ENCODE data around the gene TBC1D30. TPM values are rescaled to one million over a fixed set of nuclear protein-coding genes. Genes with fewer than 3 reads are reported as not detected.

Gene TBC1D30
- total RNA-seq, 2 experiments from 2014 or later, result 0.28 to 0.49 TPM

DNA sequence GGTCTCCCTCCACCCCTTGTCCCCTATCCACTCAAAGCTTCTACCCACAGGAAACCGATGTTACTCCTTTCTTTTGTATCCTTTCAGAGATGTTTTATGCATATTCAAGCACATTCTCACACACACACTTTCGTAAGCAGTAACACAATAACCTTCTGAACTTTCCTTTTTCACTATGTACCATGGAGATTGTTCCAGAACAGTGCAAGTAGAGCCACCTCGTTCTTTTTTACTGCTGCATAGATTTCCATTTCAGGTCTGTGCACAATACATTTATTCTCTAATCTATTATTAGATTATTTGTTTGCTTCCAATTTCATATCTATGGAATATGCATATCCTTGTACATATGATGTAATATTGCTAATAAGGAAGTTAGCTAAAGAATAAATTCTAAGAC, 60.3 kb downstream of the TBC1D30 start:
- Histone ChIP-seq H3K4me3 (ENCODE audit: low read length) (no peak overlapping the region), H3K9me3 (ENCODE audit: control insufficient read depth in 1 of 2, insufficient read depth in 1 of 2, low read length in 2 of 2) (no peaks in the 10 kb centered on the region), H3K4me1 (ENCODE audit: insufficient read depth, low read length) (no peaks in the 10 kb centered on the region), H3K27ac (ENCODE audit: low read depth in 1 of 2, low read length in 2 of 2) (no peak overlapping the region), H3K36me3 (ENCODE audit: insufficient read depth, low read length) (no peaks in the 10 kb centered on the region), H3K27me3 (ENCODE audit: control insufficient read depth in 1 of 2, insufficient read depth in 2 of 2, low read length in 2 of 2) (no peaks in the 10 kb centered on the region)
- no peak for ATAC-seq (ENCODE audit: poor library complexity)
- POLR2A ChIA-PET, result no interaction called here
- Mint-ChIP-seq H3K9me3 (no peaks in the 10 kb centered on the region), H3K27me3 (peaks cover 6% of the 10 kb centered on the region), H3K4me1 (ENCODE audit: low read depth) (no peaks in the 10 kb centered on the region), H3K36me3 (ENCODE audit: low read depth) (no peaks in the 10 kb centered on the region), H3K4me3 (no peak overlapping the region), H3K27ac (no peak overlapping the region)
- no peak for DNase-seq
- CTCF ChIA-PET, result no interaction called here
- intact Hi-C loops (cut with DNase I, micrococcal nuclease), result loop anchor here in 1 of 2 experiments (5.0 kb wide), 1 partner anchor 673 kb away; no protein-coding TSS in a partner anchor
- TF ChIP-seq, protein P1, sequence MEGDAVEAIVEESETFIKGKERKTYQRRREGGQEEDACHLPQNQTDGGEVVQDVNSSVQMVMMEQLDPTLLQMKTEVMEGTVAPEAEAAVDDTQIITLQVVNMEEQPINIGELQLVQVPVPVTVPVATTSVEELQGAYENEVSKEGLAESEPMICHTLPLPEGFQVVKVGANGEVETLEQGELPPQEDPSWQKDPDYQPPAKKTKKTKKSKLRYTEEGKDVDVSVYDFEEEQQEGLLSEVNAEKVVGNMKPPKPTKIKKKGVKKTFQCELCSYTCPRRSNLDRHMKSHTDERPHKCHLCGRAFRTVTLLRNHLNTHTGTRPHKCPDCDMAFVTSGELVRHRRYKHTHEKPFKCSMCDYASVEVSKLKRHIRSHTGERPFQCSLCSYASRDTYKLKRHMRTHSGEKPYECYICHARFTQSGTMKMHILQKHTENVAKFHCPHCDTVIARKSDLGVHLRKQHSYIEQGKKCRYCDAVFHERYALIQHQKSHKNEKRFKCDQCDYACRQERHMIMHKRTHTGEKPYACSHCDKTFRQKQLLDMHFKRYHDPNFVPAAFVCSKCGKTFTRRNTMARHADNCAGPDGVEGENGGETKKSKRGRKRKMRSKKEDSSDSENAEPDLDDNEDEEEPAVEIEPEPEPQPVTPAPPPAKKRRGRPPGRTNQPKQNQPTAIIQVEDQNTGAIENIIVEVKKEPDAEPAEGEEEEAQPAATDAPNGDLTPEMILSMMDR (IDR thresholded peaks at IDR 0.05), result no peak

DNA sequence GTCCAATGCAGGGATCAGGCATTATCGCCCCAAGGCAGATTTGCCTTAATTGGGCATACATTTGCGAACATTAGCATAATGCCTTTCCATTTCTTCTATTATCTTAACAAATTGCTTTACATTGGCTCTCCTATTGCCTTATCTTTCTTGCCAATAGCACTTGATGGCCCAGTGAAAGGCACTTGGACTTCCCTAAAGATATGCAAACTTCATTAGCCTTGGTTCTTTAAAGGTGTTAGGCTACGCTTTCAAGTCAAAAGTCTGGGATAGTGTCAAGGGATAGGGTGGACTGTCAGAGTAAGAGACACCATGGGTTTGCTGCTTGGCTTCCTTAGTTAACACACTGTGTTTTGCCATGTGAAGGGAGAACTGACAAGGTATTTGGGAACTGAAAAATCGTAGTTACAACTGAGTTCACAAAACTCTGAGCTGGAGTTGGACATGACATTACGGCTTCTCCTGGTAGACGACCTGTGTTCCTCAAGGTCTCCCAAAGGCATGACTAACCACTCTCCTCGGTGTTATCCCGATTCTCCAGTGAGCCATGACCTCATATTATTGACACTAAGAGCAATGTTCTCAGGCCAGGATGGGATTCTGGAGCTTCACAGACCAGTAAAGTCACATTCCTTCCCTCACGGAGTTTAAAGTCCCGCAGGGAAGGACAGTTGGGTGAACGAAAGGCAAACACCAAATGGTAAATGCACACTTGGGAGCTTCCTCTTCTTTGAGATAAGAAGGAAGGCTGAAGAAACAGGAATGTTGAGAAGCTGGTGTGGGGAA, 65.2 kb downstream of the TBC1D30 start:
- ChIA-PET POLR2A (no interaction called here), CTCF (no interaction called here)
- Histone ChIP-seq H3K4me3 (ENCODE audit: low read length) (no peak overlapping the region), H3K27me3 (ENCODE audit: control insufficient read depth in 1 of 2, insufficient read depth in 2 of 2, low read length in 2 of 2) (peaks cover 0 to 4% of the 10 kb centered on the region in 2 experiments), H3K4me1 (ENCODE audit: insufficient read depth, low read length) (no peaks in the 10 kb centered on the region), H3K9me3 (ENCODE audit: control insufficient read depth in 1 of 2, insufficient read depth in 1 of 2, low read length in 2 of 2) (no peaks in the 10 kb centered on the region), H3K36me3 (ENCODE audit: insufficient read depth, low read length) (no peaks in the 10 kb centered on the region), H3K27ac (ENCODE audit: low read depth in 1 of 2, low read length in 2 of 2) (no peak overlapping the region)
- Mint-ChIP-seq H3K9me3 (no peaks in the 10 kb centered on the region), H3K27ac (no peak overlapping the region), H3K4me3 (no peak overlapping the region), H3K36me3 (ENCODE audit: low read depth) (no peaks in the 10 kb centered on the region), H3K27me3 (peaks cover 25% of the 10 kb centered on the region), H3K4me1 (ENCODE audit: low read depth) (no peaks in the 10 kb centered on the region)
- ATAC-seq (ENCODE audit: poor library complexity) (no peak), DNase-seq (no peak)
- intact Hi-C loops (cut with DNase I, micrococcal nuclease), result loop anchor here (2.0 to 10.0 kb wide), 5 partner anchors 668 to 1973 kb away; no protein-coding TSS in a partner anchor
- TF ChIP-seq, protein P1 (IDR thresholded peaks at IDR 0.05), result no peak

DNA sequence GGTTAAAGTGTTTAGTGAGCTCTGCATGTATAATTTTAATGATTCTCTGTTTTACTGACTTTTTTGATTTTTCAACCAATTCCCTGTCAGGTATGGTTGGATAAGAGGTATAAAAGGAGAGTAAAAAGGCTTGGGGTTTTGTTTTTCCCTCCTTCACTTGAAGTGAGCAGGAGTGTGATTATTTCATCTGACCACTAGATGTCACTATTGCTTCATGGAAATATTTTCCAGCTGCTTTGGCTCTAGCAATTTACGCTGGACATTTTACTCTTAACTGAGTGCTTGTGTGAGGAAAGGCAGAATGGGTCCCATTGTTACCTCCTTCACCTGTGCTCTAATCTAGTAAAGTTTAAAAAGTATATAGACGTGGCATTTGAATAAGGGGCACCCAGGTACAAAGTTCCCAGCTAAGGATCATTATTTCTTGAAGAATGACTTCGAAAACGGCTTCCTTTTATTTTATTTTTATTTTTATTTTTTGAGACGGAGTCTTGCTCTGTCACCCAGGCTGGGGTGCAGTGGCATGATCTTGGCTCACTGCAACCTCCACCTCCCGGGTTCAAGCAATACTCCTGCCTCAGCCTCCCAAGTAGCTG, 66.5 kb downstream of the TBC1D30 start:
- Histone ChIP-seq H3K36me3 (ENCODE audit: insufficient read depth, low read length) (no peaks in the 10 kb centered on the region), H3K4me1 (ENCODE audit: insufficient read depth, low read length) (no peaks in the 10 kb centered on the region), H3K27me3 (ENCODE audit: control insufficient read depth in 1 of 2, insufficient read depth in 2 of 2, low read length in 2 of 2) (peaks cover 0 to 4% of the 10 kb centered on the region in 2 experiments), H3K4me3 (ENCODE audit: low read length) (no peak overlapping the region), H3K9me3 (ENCODE audit: control insufficient read depth in 1 of 2, insufficient read depth in 1 of 2, low read length in 2 of 2) (no peaks in the 10 kb centered on the region), H3K27ac (ENCODE audit: low read depth in 1 of 2, low read length in 2 of 2) (no peak overlapping the region)
- Mint-ChIP-seq H3K4me1 (ENCODE audit: low read depth) (no peaks in the 10 kb centered on the region), H3K9me3 (no peaks in the 10 kb centered on the region), H3K36me3 (ENCODE audit: low read depth) (no peaks in the 10 kb centered on the region), H3K4me3 (no peak overlapping the region), H3K27me3 (peaks cover 22% of the 10 kb centered on the region), H3K27ac (no peak overlapping the region)
- ChIA-PET POLR2A (interaction anchor here (0.6 to 0.7 kb wide), 2 partner anchors 294 to 867 kb away, joined by 3 read pairs; no protein-coding TSS in a partner anchor), CTCF (interaction anchor here (0.5 to 2.0 kb wide), 7 partner anchors 341 to 1257 kb away, joined by 3 to 20 read pairs (median 3); no protein-coding TSS in a partner anchor)
- TF ChIP-seq, protein P1 (IDR thresholded peaks at IDR 0.05), result peak; percentile 90
- intact Hi-C loops (cut with DNase I, micrococcal nuclease), result loop anchor here (1.0 to 10.0 kb wide), 7 partner anchors 341 to 1971 kb away; no protein-coding TSS in a partner anchor
- ATAC-seq (ENCODE audit: poor library complexity) (peak; percentile 44), DNase-seq (peak in 3 of 14 experiments; percentile 58 to 74 (median 68))

Measured in CD4-positive, alpha-beta T cell (primary cell).